22Rv1 (cell line): ENCODE results near the gene FOXA3.
A peak's percentile ranks its signal among the peaks of the same experiment; 100 is the strongest.

Source experiments
- H3K27ac ChIP-seq: fragments of 450-650 bp; 2 replicates; pipeline ENCODE4 v1.5.1; 2017
- ZFX ChIP-seq: fragments of 450-650 bp; IDR thresholded peaks from 2 replicates; pipeline ENCODE4 v1.6.1; 2017; ENCODE audit warnings: antibody characterized with exemption, borderline replicate concordance
- TF ChIP-seq, protein P1 (sequence below): fragments of 450-650 bp; IDR thresholded peaks from 2 replicates; pipeline ENCODE4 v1.5.1; 2017; ENCODE audit warnings: mild to moderate bottlenecking

FOXA3 gene

DNA sequence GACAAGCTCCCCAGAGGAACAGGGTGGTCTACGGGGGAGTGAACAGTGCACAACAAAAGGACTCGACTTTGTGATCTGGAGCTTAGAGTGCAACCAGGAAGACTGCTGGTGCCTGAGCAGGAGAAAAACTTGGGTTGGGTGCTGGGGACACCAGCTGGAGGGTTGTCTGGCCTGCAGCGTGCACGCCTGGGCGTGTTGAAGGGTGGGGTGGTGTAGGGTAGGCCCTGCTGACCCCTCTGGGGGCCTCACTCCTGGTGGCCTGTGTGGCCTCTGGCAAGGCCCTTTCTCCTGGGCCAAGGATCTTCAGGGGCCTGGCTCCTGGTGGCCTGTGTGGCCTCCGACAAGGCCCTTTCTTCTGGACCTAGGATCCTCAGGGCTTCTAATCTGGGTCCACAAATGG lies 44.4 kb upstream of the FOXA3 start:
- no peak for TF ChIP-seq ZFX
- TF ChIP-seq, protein P1, sequence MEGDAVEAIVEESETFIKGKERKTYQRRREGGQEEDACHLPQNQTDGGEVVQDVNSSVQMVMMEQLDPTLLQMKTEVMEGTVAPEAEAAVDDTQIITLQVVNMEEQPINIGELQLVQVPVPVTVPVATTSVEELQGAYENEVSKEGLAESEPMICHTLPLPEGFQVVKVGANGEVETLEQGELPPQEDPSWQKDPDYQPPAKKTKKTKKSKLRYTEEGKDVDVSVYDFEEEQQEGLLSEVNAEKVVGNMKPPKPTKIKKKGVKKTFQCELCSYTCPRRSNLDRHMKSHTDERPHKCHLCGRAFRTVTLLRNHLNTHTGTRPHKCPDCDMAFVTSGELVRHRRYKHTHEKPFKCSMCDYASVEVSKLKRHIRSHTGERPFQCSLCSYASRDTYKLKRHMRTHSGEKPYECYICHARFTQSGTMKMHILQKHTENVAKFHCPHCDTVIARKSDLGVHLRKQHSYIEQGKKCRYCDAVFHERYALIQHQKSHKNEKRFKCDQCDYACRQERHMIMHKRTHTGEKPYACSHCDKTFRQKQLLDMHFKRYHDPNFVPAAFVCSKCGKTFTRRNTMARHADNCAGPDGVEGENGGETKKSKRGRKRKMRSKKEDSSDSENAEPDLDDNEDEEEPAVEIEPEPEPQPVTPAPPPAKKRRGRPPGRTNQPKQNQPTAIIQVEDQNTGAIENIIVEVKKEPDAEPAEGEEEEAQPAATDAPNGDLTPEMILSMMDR, result no peak
- peak overlapping the region; percentile 40 for H3K27ac ChIP-seq

DNA sequence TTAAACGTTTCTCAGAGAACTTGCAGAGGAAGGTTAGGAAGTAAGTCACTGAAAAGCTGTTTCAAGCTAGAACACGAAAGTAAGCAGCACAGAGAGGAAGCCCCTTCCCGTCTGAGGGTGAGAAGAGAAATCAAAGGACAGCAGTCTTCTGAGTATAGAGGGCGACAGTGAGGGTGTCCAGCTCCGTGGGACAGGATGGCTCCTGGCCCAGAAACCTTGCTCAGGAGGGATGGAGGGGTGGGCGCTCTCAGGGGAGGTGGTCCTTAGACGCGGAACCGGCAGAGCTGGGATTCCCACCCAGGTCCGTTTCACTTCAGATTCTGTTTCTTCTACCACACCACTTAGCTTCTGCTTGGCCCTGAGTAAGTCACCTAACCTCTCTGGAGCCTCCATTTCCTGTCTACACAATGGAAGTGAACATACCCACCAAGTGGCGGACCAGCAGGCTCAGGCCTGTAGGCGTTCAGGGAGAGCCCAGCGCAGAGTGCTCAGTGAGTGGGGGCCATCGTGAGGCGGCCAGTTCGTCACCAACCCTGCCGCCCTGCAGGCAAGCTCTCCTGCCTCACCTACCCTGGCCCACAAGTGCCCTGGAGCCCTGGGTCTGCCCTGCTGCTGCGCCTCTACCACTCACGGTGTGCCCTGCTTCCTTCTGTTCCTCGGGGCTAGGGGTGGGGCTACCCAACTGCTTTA lies 43.6 kb upstream of the FOXA3 start:
- TF ChIP-seq, protein P1, result no peak
- no peak for TF ChIP-seq ZFX

DNA sequence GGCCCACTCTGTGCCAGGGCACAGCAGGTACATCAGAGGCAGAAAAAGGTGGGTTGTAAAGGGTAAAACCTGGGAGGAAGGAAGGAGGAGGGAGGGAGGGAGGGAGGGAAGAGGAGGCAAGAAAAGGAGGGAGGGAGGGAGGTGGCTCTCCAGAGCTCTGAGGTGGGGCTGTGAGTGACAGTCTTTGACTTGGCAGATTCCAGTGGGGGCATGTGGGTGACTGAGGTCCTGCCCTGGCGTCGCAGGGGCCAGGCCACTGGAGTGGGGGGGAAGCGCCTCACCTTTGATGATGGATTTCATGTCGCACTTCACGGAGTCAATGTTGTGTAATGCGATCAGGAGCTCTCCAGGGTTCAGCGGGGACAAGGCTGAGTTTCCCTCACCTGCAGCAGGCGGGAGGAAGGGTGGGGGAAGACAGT lies 43.0 kb upstream of the FOXA3 start:
- no peak overlapping the region for H3K27ac ChIP-seq
- TF ChIP-seq, protein P1, result no peak
- TF ChIP-seq ZFX, result no peak

More for the DNA sequence above, 43.6 kb upstream of the FOXA3 start:
- H3K27ac ChIP-seq, result peak overlapping the region; percentile 40; the same call in 1 of the 2 replicates

DNA sequence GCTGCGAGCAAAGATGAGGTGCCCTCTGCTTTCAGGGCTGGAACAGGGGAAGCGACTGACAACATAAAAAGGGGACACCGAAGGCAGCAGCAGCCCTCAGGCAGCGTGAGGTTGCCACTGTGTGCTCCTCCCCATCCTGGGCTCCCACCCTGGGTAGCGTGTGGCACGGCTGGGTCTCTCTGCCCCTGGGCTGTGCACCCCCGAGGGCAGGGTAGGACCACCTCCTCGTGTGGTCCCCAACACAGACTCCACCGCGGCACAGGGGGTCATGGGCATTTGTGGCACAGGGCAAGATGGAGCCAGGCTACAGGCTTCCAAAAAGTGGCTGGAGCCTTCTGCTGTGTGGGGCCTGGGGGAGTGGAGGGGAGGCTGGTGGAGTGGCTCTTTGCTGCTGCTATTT lies 42.6 kb upstream of the FOXA3 start:
- H3K27ac ChIP-seq, result no peak overlapping the region
- TF ChIP-seq ZFX, result no peak
- TF ChIP-seq, protein P1, result no peak

DNA sequence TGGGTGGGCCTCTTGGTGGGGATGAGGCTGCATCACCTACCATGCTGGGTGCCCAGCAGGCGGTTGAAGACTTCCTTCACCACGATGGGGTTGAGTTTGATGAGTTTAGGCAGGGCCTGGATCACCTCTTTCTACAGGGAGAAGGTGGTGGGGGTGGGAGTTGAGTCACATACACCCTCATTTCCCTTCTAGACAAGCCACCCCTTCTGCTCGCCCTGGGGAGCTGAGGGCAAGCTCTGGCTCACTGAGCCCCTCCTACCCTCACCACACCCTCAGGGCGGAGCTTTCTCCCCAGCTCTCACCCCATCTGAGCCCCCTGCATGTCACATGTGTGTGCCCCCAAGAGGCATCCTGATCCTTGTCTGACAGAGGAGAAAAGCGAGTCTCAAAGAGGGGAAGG lies 41.4 kb upstream of the FOXA3 start:
- no peak overlapping the region for H3K27ac ChIP-seq
- TF ChIP-seq, protein P1, result no peak
- no peak for TF ChIP-seq ZFX

DNA sequence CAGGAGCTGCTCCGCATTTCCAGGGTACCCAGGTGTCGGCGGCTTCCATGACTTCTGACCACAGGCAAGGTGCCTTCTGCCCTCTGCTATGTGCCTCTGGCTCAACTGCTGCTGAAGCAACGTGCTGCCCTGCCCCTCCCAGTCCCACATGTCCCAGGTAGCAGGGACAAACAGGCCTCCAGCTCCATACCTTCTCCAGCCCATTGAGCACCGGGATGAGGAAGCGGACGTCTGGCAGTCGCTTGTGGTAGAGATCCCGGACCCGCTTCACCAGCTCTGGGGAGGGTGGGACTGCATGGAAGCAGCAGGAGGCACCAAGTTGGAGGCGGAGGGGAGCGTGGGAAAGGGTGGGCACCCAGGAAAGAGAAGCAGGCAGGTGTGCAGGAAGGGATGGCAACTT lies 40.9 kb upstream of the FOXA3 start:
- TF ChIP-seq ZFX, result no peak
- TF ChIP-seq, protein P1, result no peak
- 0 out of 2 replicates have a peak overlapping the region, but pooled peaks have one; percentile 18 for H3K27ac ChIP-seq

DNA sequence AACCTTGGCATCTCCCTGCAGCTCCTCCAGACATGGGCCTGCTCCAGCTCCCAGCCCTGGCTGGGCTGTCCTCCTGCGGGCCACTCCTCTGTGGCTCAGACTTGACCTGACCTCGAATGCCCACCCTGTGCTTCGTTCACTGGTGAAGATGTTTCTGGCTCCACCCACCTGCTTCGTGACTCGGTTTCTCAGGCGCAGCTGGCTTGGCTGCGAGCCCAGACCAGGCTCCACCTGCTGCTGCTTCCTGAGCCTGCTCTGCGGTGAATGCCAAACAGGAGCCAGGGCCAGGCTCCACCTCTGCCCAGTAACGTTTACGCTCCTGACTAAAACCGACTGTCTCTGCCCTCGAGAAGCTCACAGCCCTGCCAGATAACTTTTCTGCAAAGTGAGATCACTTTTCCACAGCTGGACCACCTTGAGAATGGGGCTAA lies 40.1 kb upstream of the FOXA3 start:
- no peak for TF ChIP-seq ZFX
- TF ChIP-seq, protein P1, result no peak
- H3K27ac ChIP-seq, result peak overlapping the region; percentile 18; the same call in 1 of the 2 replicates
